Measurements from ENCODE around the gene CORO7.

- no peak for TF ChIP-seq POLR2A (IDR thresholded peaks at IDR 0.05)
- no peak for TF ChIP-seq CTCF (IDR thresholded peaks at IDR 0.05)
- no peak for TF ChIP-seq POLR2AphosphoS5 (IDR thresholded peaks at IDR 0.05; ENCODE audit: insufficient read depth in 1 of 2, low read depth in 1 of 2)
Observed at GRCh38 chr16:4386951-4387565, 29.3 kb downstream of the CORO7 start.

Measured in vagina (tissue), 2 donors.